H1 (cell line): Measurements from ENCODE around the gene ALOX15. TPM values are rescaled to one million over a fixed set of nuclear protein-coding genes. Genes with fewer than 3 reads are reported as not detected.

ENCODE experiments used
- ATF3 ChIP-seq: IDR thresholded peaks from 2 replicates; pipeline ENCODE4 v1.6.1; 2011; ENCODE audit warnings: low read depth, mild to moderate bottlenecking, low read length; ENCODE audit not compliant: insufficient read depth
- CBX5 ChIP-seq: fragments of 300-800, 300-1000 bp; sonication (generic); IDR thresholded peaks from 2 replicates; pipeline ENCODE4 v1.7.1; 2016; ENCODE audit warnings: antibody characterized with exemption, low read length, low read depth
- CHD1 ChIP-seq: IDR thresholded peaks from 2 replicates; pipeline ENCODE4 v1.6.1; 2012; ENCODE audit warnings: low read depth, low read length, improper control_type of control experiment
- CTBP2 ChIP-seq: IDR thresholded peaks from 2 replicates; pipeline ENCODE4 v1.7.0; 2011; ENCODE audit warnings: borderline replicate concordance, mild to moderate bottlenecking, moderate library complexity, mixed read lengths, low read length; ENCODE audit not compliant: insufficient read depth, insufficient read length
- GABPA ChIP-seq: IDR thresholded peaks from 2 replicates; pipeline ENCODE4 v1.6.1; 2011; ENCODE audit warnings: mild to moderate bottlenecking, low read length, moderate library complexity, borderline replicate concordance; ENCODE audit not compliant: insufficient read depth
- SP2 ChIP-seq: IDR thresholded peaks from 2 replicates; pipeline ENCODE4 v1.6.1; 2012; ENCODE audit warnings: mild to moderate bottlenecking, low read length, inconsistent platforms
- polyA plus RNA-seq, 7 experiments: library from polyadenylated mRNA; depleted of rRNA in 3 of 7; stranded (reverse) in 5 of 7; unstranded in 2 of 7; fragments of >200 nt in 5 of 7; fragments of 200-250 nt in 2 of 7; gene quantifications; 1 replicate in 5 of 7; 2 replicates in 1 of 7; 4 replicates in 1 of 7; pipeline versions ENCODE4 v1.2.1 to v1.2.3, GENCODE V29; 2011 to 2013; ENCODE audit warnings: missing spikeins in 2 of 7, mixed read lengths in 2 of 7
- total RNA-seq: library from RNA; stranded (reverse); fragmentation: NEBNext Ultra II Directional; extraction: Animal tissue kit (Norgen Biotek cat#: 25700); gene quantifications from 2 replicates; pipeline ENCODE4 v1.2.1, GENCODE V29; 2021
- TF ChIP-seq, protein P1 (sequence below): fragments of 300-600 bp; sonication (generic); IDR thresholded peaks from 2 replicates; pipeline ENCODE4 v1.7.1; 2012; ENCODE audit warnings: low read length, moderate library complexity, mild to moderate bottlenecking, inconsistent platforms; ENCODE audit not compliant: insufficient replicate concordance

ALOX15 gene
- total and polyA plus RNA-seq, 2 of the 8 experiments (the other 6 are each of a cell fraction or from before 2014, with no cell fraction given): 1.5 to 1.7 TPM

- no peak for TF ChIP-seq SP2
- TF ChIP-seq GABPA: no peak
- no peak for TF ChIP-seq CBX5
- TF ChIP-seq, protein P1, sequence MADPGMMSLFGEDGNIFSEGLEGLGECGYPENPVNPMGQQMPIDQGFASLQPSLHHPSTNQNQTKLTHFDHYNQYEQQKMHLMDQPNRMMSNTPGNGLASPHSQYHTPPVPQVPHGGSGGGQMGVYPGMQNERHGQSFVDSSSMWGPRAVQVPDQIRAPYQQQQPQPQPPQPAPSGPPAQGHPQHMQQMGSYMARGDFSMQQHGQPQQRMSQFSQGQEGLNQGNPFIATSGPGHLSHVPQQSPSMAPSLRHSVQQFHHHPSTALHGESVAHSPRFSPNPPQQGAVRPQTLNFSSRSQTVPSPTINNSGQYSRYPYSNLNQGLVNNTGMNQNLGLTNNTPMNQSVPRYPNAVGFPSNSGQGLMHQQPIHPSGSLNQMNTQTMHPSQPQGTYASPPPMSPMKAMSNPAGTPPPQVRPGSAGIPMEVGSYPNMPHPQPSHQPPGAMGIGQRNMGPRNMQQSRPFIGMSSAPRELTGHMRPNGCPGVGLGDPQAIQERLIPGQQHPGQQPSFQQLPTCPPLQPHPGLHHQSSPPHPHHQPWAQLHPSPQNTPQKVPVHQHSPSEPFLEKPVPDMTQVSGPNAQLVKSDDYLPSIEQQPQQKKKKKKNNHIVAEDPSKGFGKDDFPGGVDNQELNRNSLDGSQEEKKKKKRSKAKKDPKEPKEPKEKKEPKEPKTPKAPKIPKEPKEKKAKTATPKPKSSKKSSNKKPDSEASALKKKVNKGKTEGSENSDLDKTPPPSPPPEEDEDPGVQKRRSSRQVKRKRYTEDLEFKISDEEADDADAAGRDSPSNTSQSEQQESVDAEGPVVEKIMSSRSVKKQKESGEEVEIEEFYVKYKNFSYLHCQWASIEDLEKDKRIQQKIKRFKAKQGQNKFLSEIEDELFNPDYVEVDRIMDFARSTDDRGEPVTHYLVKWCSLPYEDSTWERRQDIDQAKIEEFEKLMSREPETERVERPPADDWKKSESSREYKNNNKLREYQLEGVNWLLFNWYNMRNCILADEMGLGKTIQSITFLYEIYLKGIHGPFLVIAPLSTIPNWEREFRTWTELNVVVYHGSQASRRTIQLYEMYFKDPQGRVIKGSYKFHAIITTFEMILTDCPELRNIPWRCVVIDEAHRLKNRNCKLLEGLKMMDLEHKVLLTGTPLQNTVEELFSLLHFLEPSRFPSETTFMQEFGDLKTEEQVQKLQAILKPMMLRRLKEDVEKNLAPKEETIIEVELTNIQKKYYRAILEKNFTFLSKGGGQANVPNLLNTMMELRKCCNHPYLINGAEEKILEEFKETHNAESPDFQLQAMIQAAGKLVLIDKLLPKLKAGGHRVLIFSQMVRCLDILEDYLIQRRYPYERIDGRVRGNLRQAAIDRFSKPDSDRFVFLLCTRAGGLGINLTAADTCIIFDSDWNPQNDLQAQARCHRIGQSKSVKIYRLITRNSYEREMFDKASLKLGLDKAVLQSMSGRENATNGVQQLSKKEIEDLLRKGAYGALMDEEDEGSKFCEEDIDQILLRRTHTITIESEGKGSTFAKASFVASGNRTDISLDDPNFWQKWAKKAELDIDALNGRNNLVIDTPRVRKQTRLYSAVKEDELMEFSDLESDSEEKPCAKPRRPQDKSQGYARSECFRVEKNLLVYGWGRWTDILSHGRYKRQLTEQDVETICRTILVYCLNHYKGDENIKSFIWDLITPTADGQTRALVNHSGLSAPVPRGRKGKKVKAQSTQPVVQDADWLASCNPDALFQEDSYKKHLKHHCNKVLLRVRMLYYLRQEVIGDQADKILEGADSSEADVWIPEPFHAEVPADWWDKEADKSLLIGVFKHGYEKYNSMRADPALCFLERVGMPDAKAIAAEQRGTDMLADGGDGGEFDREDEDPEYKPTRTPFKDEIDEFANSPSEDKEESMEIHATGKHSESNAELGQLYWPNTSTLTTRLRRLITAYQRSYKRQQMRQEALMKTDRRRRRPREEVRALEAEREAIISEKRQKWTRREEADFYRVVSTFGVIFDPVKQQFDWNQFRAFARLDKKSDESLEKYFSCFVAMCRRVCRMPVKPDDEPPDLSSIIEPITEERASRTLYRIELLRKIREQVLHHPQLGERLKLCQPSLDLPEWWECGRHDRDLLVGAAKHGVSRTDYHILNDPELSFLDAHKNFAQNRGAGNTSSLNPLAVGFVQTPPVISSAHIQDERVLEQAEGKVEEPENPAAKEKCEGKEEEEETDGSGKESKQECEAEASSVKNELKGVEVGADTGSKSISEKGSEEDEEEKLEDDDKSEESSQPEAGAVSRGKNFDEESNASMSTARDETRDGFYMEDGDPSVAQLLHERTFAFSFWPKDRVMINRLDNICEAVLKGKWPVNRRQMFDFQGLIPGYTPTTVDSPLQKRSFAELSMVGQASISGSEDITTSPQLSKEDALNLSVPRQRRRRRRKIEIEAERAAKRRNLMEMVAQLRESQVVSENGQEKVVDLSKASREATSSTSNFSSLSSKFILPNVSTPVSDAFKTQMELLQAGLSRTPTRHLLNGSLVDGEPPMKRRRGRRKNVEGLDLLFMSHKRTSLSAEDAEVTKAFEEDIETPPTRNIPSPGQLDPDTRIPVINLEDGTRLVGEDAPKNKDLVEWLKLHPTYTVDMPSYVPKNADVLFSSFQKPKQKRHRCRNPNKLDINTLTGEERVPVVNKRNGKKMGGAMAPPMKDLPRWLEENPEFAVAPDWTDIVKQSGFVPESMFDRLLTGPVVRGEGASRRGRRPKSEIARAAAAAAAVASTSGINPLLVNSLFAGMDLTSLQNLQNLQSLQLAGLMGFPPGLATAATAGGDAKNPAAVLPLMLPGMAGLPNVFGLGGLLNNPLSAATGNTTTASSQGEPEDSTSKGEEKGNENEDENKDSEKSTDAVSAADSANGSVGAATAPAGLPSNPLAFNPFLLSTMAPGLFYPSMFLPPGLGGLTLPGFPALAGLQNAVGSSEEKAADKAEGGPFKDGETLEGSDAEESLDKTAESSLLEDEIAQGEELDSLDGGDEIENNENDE: no peak
- TF ChIP-seq CHD1: no peak
- no peak for TF ChIP-seq ATF3
- TF ChIP-seq CTBP2: no peak
These were observed 54.3 kb downstream of the ALOX15 start (continued) for GRCh38 chr17:4587195-4587594.
